CD4-positive, alpha-beta T cell treated with Interleukin-2 at 100 ng/mL for 4 hours (primary cell): ENCODE results near the gene YKT6.

ENCODE experiments used
- DNase-seq: peaks from one replicate; pipeline ENCODE4 v3.0.0-alpha.2; 2020; ENCODE audit warnings: low spot score

The YKT6 gene

GRCh38 chr7:44232901-44233715 is 32.3 kb downstream of the YKT6 start:
- no peak for DNase-seq

- DNase-seq: no peak
These were observed 34.3 kb downstream of the YKT6 start for GRCh38 chr7:44235066-44235465.

GRCh38 chr7:44235582-44236332 is 35.0 kb downstream of the YKT6 start:
- no peak for DNase-seq

GRCh38 chr7:44236333-44236728 is 35.6 kb downstream of the YKT6 start:
- no peak for DNase-seq

GRCh38 chr7:44237696-44238095 is 36.9 kb downstream of the YKT6 start:
- no peak for DNase-seq

- DNase-seq: no peak
These were observed 37.4 kb downstream of the YKT6 start for GRCh38 chr7:44238116-44238695.

- no peak for DNase-seq
These were observed 38.6 kb downstream of the YKT6 start for GRCh38 chr7:44239361-44239760.

GRCh38 chr7:44240376-44240775 is 39.6 kb downstream of the YKT6 start:
- no peak for DNase-seq

GRCh38 chr7:44240983-44241510 is 40.3 kb downstream of the YKT6 start:
- DNase-seq: peak; percentile 55

- no peak for DNase-seq
These were observed 41.3 kb downstream of the YKT6 start for GRCh38 chr7:44242091-44242490.

- DNase-seq: no peak
These were observed 43.5 kb downstream of the YKT6 start for GRCh38 chr7:44244282-44244681.

GRCh38 chr7:44246396-44247113 is 45.8 kb downstream of the YKT6 start:
- no peak for DNase-seq

GRCh38 chr7:44247868-44248651 is 47.3 kb downstream of the YKT6 start:
- no peak for DNase-seq

- no peak for DNase-seq
These were observed 49.0 kb downstream of the YKT6 start for GRCh38 chr7:44249639-44250234.

- no peak for DNase-seq
These were observed 50.5 kb downstream of the YKT6 start for GRCh38 chr7:44251269-44251668.

- DNase-seq: no peak
These were observed 51.1 kb downstream of the YKT6 start for GRCh38 chr7:44251881-44252280.

GRCh38 chr7:44256459-44256858 is 55.7 kb downstream of the YKT6 start:
- DNase-seq: no peak

- DNase-seq: no peak
These were observed 56.4 kb downstream of the YKT6 start for GRCh38 chr7:44257213-44257612.

GRCh38 chr7:44257618-44258422 is 57.0 kb downstream of the YKT6 start:
- peak; percentile 75 for DNase-seq

- no peak for DNase-seq
These were observed 57.6 kb downstream of the YKT6 start for GRCh38 chr7:44258423-44258760.
